ENCODE results near the gene BAIAP2.

DNA sequence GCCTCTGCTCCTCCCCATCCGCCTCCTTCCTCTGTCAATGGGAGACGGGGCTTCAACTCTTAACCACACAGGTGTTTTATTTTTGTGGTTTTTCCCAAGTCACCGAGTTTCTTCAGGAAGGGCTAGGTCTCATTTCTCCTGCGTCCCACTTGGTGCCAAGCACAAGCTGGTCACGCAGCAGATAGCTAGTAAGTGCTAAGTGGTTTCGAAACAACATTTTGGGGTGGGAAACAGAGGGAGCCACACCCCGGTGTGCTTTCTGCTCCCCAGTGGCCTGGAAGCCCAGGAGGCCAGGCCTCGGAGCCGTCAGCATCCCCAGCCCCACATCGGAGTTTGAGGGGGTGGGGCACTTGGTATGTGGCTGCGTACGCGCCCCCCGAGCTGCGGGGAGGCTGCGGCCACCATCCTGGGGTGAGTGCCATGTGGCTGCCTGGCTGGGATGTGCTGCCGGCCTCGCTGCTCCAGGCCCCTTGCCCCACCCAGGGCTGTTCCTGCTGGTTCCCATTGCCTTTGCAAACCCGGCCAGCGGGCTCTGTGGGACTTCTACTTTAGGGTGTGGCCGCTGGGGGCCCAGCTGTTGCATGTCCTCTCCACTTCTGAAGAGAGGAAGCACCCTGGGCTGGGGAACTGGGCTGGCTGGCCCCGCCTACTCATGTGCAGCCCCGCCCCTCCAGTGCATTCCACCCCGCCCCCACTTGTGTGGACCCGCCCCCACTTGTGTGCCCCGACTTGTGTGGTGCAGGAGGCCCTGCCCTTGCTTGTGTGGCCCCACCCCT is 55.6 kb downstream of the BAIAP2 start:
- TF ChIP-seq, protein P1, sequence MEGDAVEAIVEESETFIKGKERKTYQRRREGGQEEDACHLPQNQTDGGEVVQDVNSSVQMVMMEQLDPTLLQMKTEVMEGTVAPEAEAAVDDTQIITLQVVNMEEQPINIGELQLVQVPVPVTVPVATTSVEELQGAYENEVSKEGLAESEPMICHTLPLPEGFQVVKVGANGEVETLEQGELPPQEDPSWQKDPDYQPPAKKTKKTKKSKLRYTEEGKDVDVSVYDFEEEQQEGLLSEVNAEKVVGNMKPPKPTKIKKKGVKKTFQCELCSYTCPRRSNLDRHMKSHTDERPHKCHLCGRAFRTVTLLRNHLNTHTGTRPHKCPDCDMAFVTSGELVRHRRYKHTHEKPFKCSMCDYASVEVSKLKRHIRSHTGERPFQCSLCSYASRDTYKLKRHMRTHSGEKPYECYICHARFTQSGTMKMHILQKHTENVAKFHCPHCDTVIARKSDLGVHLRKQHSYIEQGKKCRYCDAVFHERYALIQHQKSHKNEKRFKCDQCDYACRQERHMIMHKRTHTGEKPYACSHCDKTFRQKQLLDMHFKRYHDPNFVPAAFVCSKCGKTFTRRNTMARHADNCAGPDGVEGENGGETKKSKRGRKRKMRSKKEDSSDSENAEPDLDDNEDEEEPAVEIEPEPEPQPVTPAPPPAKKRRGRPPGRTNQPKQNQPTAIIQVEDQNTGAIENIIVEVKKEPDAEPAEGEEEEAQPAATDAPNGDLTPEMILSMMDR (IDR thresholded peaks at IDR 0.05), result no peak
- TF ChIP-seq POLR2AphosphoS5 (IDR thresholded peaks at IDR 0.05), result peak in 1 of 2 donors; percentile 14
- TF ChIP-seq EP300 (IDR thresholded peaks at IDR 0.05), result no peak
- TF ChIP-seq POLR2A (IDR thresholded peaks at IDR 0.05), result no peak
